Suprapubic skin (tissue), 4 donors: ENCODE results near the gene TNIK. TPM values are rescaled to one million over a fixed set of nuclear protein-coding genes. Genes with fewer than 3 reads are reported as not detected.

Experiments used
- DNase-seq, 2 donors: peaks; one replicate each; pipeline ENCODE4 v3.0.0-alpha.2; 2019; ENCODE audit warnings: low spot score in 2 of 2
- H3K27ac ChIP-seq: fragments of 200-600 bp; sonication (generic); one replicate; pipeline ENCODE4 v1.5.1; 2019
- H3K27me3 ChIP-seq: fragments of 200-600 bp; sonication (generic); one replicate; pipeline ENCODE4 v1.5.1; 2019
- H3K36me3 ChIP-seq: fragments of 200-600 bp; sonication (generic); one replicate; pipeline ENCODE4 v1.5.1; 2019
- H3K4me1 ChIP-seq: fragments of 200-600 bp; sonication (generic); one replicate; pipeline ENCODE4 v1.5.1; 2019
- H3K4me3 ChIP-seq: fragments of 200-600 bp; sonication (generic); one replicate; pipeline ENCODE4 v1.5.1; 2019; ENCODE audit warnings: mild to moderate bottlenecking
- H3K9me3 ChIP-seq: fragments of 200-600 bp; sonication (generic); one replicate; pipeline ENCODE4 v1.5.1; 2019
- EP300 ChIP-seq: sonication (generic); formaldehyde crosslinking; IDR thresholded peaks from one replicate; pipeline ENCODE4 v1.6.1; 2017; ENCODE audit warnings: antibody characterized with exemption
- POLR2A ChIP-seq, 2 donors: fragments of 450-650 bp; IDR thresholded peaks; one replicate each; pipeline ENCODE4 v1.6.1; 2017; ENCODE audit warnings: antibody characterized with exemption in 2 of 2, mild to moderate bottlenecking in 2 of 2, moderate library complexity in 2 of 2
- POLR2AphosphoS5 ChIP-seq, 3 donors: sonication (generic); formaldehyde crosslinking; IDR thresholded peaks; one replicate each; pipeline ENCODE4 v1.6.1; 2017; ENCODE audit warnings: antibody characterized with exemption in 3 of 3
- WGBS: methylation state at CpG from one replicate; pipeline ENCODE4 v1.1.5; 2018; 5-methylcytosine and 5-hydroxymethylcytosine counted together
- total RNA-seq, 4 donors: library from RNA; depleted of rRNA; stranded (reverse); fragments of >200 nt; gene quantifications; one replicate each; pipeline ENCODE4 v1.1.0, GENCODE V29; 2016
- TF ChIP-seq, protein P1 (sequence below), 2 donors: fragments of 200-600 bp in 1 of 2; fragments of 450-650 bp in 1 of 2; sonication (generic) in 1 of 2; IDR thresholded peaks; one replicate each; pipeline ENCODE4 v1.5.1; 2016 to 2019; ENCODE audit warnings: antibody characterized with exemption in 2 of 2, mild to moderate bottlenecking in 1 of 2, moderate library complexity in 1 of 2

TNIK gene
- total RNA-seq, 4 donors from 2014 or later = 2.0 to 4.3 (median 3.1) TPM

DNA sequence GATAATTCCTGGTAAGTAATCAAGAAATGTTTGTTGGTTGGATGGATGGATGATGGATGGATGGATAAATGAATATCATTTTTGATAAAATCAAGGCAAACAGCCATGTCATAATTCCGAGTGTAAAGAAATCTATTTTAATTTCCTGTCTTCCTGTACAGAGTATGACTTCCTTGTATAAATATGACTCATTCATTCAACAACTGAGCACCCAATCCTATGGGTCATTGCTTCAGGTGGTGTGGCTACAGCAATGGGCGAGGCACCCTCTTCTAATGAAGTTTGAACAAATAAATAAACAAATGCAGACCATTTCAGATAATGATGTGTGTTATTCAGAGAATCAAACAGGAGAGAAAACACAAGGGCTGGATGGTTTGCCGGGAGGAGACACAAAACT lies 198.7 kb downstream of the TNIK start:
- Histone ChIP-seq H3K36me3 (no peaks in the 10 kb centered on the region), H3K4me1 (peaks cover 13% of the 10 kb centered on the region), H3K4me3 (no peak overlapping the region), H3K9me3 (no peaks in the 10 kb centered on the region), H3K27ac (no peak overlapping the region), H3K27me3 (no peaks in the 10 kb centered on the region)
- TF ChIP-seq EP300 (no peak), POLR2AphosphoS5 (IDR thresholded peaks at IDR 0.05) (no peak), POLR2A (IDR thresholded peaks at IDR 0.05) (no peak)
- TF ChIP-seq, protein P1, sequence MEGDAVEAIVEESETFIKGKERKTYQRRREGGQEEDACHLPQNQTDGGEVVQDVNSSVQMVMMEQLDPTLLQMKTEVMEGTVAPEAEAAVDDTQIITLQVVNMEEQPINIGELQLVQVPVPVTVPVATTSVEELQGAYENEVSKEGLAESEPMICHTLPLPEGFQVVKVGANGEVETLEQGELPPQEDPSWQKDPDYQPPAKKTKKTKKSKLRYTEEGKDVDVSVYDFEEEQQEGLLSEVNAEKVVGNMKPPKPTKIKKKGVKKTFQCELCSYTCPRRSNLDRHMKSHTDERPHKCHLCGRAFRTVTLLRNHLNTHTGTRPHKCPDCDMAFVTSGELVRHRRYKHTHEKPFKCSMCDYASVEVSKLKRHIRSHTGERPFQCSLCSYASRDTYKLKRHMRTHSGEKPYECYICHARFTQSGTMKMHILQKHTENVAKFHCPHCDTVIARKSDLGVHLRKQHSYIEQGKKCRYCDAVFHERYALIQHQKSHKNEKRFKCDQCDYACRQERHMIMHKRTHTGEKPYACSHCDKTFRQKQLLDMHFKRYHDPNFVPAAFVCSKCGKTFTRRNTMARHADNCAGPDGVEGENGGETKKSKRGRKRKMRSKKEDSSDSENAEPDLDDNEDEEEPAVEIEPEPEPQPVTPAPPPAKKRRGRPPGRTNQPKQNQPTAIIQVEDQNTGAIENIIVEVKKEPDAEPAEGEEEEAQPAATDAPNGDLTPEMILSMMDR (IDR thresholded peaks at IDR 0.05) = no peak
- WGBS = 80% methylated on average over 3 of the region's 3 CpGs
- DNase-seq = no peak

DNA sequence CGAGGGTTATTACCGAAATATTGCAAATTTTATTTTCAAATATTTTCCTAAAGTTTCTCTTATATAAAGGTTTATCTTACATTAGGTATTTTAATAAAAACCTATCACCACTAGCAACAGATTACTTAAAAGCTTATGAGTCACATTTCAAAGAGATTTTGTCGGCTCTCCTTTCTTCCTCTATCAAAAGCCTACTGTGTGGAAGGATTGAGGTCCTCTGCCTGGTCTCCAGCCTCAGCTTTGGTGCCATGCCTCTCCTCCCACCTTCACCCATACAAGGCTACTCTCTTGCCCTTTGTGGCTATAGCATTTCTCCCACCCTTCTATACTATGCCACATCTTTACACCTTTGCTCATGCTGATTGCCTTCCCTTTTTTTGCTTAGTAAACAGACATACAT lies 199.3 kb downstream of the TNIK start:
- no peak overlapping the region for H3K4me3 ChIP-seq
- no peaks in the 10 kb centered on the region for H3K9me3 ChIP-seq
- H3K36me3 ChIP-seq = no peaks in the 10 kb centered on the region
- no peak for DNase-seq
- no peak overlapping the region for H3K27ac ChIP-seq
- 84% methylated on average over 3 of the region's 3 CpGs for WGBS
- no peaks in the 10 kb centered on the region for H3K27me3 ChIP-seq
- TF ChIP-seq POLR2A (IDR thresholded peaks at IDR 0.05) = no peak
- TF ChIP-seq, protein P1 (IDR thresholded peaks at IDR 0.05) = no peak
- no peak for TF ChIP-seq EP300
- no peak for TF ChIP-seq POLR2AphosphoS5 (IDR thresholded peaks at IDR 0.05)
- peaks cover 7% of the 10 kb centered on the region for H3K4me1 ChIP-seq

DNA sequence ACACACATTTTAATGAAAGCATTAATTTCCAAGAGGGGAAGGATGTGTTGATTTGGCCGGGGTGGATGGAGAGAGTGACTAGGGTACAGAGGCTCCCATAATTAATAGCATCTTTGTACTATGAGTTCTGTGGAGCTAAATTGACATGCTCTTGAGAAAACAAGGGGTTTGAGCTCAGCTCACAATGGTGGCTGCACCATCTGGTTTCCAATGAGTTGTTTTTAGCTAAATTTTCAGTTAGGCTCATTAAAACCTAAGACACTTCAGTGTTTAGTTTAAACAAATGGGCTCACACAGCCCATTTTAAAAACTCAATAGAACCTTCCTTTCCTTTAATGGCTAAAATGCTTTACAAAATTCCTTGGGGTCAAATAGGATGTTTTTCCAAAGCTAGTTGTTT lies 199.7 kb downstream of the TNIK start:
- Histone ChIP-seq H3K9me3 (no peaks in the 10 kb centered on the region), H3K4me3 (no peak overlapping the region), H3K36me3 (no peaks in the 10 kb centered on the region), H3K27me3 (no peaks in the 10 kb centered on the region), H3K27ac (no peak overlapping the region), H3K4me1 (peaks cover 5% of the 10 kb centered on the region)
- TF ChIP-seq EP300 = no peak
- TF ChIP-seq POLR2AphosphoS5 (IDR thresholded peaks at IDR 0.05) = no peak
- no peak for TF ChIP-seq POLR2A (IDR thresholded peaks at IDR 0.05)
- TF ChIP-seq, protein P1 (IDR thresholded peaks at IDR 0.05) = no peak
- WGBS = 94% methylated on average over 1 of the region's 1 CpG
- DNase-seq = no peak

DNA sequence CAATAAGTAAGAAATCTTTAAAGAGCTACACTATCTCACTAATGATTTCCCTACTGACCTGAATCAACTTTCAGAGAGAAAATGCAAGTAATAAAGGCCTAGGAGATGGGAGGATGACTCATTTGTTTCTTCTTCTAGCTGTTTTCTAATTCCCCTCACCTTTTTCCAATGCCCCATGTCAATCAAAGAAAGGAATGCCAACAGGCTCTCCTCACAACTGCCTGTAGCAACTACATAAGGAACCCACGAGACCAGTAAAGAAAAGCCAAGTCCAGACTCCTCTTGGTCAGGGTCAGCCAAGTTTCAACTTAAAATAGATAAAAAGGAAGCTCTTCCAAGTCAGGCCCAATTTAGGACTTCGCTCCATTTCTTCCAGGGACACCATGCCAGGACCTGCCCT lies 201.9 kb downstream of the TNIK start:
- H3K9me3 ChIP-seq = no peaks in the 10 kb centered on the region
- H3K27ac ChIP-seq = no peak overlapping the region
- no peak for DNase-seq
- 46% methylated on average over 2 of the region's 2 CpGs for WGBS
- peaks cover 5% of the 10 kb centered on the region for H3K4me1 ChIP-seq
- H3K27me3 ChIP-seq = no peaks in the 10 kb centered on the region
- no peak overlapping the region for H3K4me3 ChIP-seq
- TF ChIP-seq POLR2AphosphoS5 (IDR thresholded peaks at IDR 0.05) = no peak
- H3K36me3 ChIP-seq = no peaks in the 10 kb centered on the region

DNA sequence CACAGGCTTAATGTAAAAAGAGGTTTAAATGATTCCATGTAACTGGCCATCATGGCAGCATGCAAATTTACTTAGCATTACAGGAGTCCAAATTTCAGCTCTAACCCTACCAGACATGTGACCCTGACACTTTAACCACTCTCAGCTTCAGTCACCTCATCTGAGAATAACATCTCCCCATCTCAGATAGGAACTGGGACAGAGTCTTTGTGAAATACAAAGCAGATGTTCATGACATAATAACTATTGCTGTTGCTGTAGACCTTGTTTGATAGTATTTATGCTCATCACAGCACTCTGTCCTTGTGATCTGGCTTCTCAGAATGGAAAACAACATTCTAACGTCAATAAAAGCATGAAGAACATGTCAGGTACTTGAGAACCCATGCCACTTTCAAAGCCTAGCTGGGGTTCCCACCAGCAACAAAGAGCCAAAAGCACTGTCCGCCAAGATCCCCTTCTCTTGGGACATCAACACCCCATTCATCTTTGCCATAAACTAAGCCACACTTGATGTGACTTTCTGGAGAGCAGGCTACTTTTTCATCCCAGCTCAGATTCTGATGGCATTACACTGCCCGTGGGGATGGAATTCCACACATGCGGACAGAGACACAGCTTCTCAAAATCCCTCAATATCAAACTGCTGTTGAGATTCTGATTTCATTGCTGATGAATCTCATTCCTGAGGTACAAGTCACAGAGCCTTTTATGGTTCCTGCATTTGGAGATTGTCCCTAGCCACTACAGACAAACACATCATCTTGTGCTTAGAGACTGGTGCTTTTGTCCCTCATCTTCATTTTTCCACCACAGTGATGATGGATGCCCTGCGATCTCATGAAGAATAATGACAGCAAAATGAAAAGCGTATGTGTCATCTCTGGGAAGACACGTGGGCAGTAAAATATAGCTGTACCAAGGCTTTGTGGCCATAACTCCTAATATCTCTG lies 202.7 kb downstream of the TNIK start:
- no peak for DNase-seq
- Histone ChIP-seq H3K9me3 (no peaks in the 10 kb centered on the region), H3K4me3 (no peak overlapping the region), H3K27ac (no peak overlapping the region), H3K36me3 (no peaks in the 10 kb centered on the region), H3K4me1 (peaks cover 5% of the 10 kb centered on the region), H3K27me3 (no peaks in the 10 kb centered on the region)
- 73% methylated on average over 7 of the region's 7 CpGs for WGBS
- TF ChIP-seq POLR2A (IDR thresholded peaks at IDR 0.05) (no peak), EP300 (no peak), POLR2AphosphoS5 (IDR thresholded peaks at IDR 0.05) (no peak)
- TF ChIP-seq, protein P1 (IDR thresholded peaks at IDR 0.05) = no peak
